ENCODE results near the gene FOXP1.

DNA sequence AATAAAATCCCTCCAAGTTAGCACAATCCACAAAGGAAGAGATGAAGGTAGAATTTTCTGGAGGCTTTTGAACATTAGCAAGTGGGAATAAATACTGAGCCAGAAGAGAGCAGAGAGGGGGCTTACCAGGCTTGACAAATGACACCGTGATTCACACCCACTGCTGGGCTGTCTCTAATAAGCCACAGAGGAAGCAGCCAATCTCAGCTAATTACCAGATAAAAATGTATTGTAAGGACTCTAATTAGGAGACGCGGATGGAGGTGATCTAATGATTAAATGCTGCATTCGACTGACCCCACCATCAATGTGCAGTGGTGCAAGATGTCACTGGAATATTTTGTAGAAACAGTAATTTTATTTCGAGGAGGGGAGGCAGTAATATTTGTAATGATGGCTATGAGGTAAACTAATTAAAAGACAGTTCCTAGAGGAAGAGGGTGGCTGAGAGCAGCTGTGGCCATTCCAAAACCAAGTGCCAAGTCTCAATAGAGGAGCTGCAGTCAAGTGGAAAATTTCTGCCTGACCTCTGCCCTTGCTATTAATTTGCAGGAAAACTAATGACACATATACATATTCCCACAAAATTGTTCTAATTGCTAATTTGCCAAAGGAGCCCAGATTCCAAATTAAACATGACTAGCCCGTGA lies 602.2 kb downstream of the FOXP1 start:
- TF ChIP-seq, protein P1, sequence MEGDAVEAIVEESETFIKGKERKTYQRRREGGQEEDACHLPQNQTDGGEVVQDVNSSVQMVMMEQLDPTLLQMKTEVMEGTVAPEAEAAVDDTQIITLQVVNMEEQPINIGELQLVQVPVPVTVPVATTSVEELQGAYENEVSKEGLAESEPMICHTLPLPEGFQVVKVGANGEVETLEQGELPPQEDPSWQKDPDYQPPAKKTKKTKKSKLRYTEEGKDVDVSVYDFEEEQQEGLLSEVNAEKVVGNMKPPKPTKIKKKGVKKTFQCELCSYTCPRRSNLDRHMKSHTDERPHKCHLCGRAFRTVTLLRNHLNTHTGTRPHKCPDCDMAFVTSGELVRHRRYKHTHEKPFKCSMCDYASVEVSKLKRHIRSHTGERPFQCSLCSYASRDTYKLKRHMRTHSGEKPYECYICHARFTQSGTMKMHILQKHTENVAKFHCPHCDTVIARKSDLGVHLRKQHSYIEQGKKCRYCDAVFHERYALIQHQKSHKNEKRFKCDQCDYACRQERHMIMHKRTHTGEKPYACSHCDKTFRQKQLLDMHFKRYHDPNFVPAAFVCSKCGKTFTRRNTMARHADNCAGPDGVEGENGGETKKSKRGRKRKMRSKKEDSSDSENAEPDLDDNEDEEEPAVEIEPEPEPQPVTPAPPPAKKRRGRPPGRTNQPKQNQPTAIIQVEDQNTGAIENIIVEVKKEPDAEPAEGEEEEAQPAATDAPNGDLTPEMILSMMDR (IDR thresholded peaks at IDR 0.05), result no peak
- TF ChIP-seq POLR2A (IDR thresholded peaks at IDR 0.05; ENCODE audit: low read depth), result no peak

Data from esophagus muscularis mucosa (tissue), 3 donors.